ENCODE data around the gene VEGFA. TPM values are rescaled to one million over a fixed set of nuclear protein-coding genes. Genes with fewer than 3 reads are reported as not detected.
A peak's percentile ranks its signal among the peaks of the same experiment; 100 is the strongest.

VEGFA gene
- polyA plus RNA-seq, 3 donors = 19.0 to 454 (median 32.0) TPM

DNA sequence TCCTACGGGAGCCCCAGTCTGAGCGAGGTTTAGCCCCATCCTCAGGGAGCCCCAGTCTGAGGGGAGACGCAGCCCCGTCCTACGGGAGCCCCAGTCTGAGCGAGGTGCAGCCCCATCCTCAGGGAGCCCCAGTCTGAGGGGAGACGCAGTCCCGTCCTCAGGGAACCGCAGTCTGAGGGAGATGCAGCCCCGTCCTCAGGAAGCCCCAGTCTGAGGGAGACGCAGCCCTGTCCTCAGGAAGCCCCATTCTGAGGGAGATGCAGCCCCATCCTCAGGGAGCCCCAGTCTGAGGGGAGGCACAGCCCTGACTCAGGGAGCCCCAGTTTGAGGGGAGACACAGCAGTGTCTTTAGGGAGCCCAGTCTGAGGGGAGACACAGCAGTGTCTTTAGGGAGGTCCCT lies 27.9 kb downstream of the VEGFA start:
- H3K4me3 ChIP-seq (replicated peaks in 1 of 3; ENCODE audit: low read depth in 2 of 3, low read length in 3 of 3) = no peak overlapping the region
- Mint-ChIP-seq H3K4me3 (no peak overlapping the region), H3K4me1 (peaks cover 81% of the 10 kb centered on the region), H3K9me3 (peaks cover 0 to 2% (median 0%) of the 10 kb centered on the region in 7 donors), H3K27ac (peak overlapping the region in 6 of 7 donors; percentile 62 to 97 (median 91)), H3K27me3 (ENCODE audit: low read depth in 3 of 3) (peaks cover 0 to 7% (median 0%) of the 10 kb centered on the region in 3 donors), H3K36me3 (peaks cover 3 to 15% of the 10 kb centered on the region in 2 donors)
- H2AFZ ChIP-seq (ENCODE audit: insufficient read depth, low read depth, low read length, poor library complexity, severe bottlenecking) = peak overlapping the region; percentile 17
- DNase-seq = no peak
- no peak overlapping the region for H3K9ac ChIP-seq (ENCODE audit: insufficient read depth, low read length, poor library complexity, severe bottlenecking)
- H4K20me1 ChIP-seq (ENCODE audit: insufficient read depth, low read length) = no peaks in the 10 kb centered on the region
- H3K27me3 ChIP-seq (ENCODE audit: control insufficient read depth in 2 of 2, insufficient read depth in 2 of 2, low read length in 2 of 2) = no peaks in the 10 kb centered on the region
- H3K9me3 ChIP-seq (replicated peaks in 1 of 2; ENCODE audit: control insufficient read depth in 1 of 2, insufficient read depth in 1 of 2, low read length in 2 of 2) = no peaks in the 10 kb centered on the region
- peak overlapping the region in 1 of 2 donors; percentile 74 for H3K27ac ChIP-seq (ENCODE audit: low read depth in 1 of 2, low read length in 2 of 2)
- no peaks in the 10 kb centered on the region for H3K36me3 ChIP-seq (replicated peaks in 1 of 2; ENCODE audit: control insufficient read depth in 1 of 2, insufficient read depth in 2 of 2, low read length in 2 of 2)
- no peak overlapping the region for H3K4me2 ChIP-seq (replicated peaks; ENCODE audit: extremely low read depth, low read length, poor library complexity, severe bottlenecking)
- WGBS (ENCODE audit: insufficient coverage) = 89% methylated on average over 7 of the region's 11 CpGs
- intact Hi-C loops (cut with micrococcal nuclease) = loop anchor here in 1 of 2 donors (1.0 to 10.0 kb wide), 3 partner anchors 8 to 467 kb away; partner anchors contain the start of gene NFKBIE
- peaks cover 80% of the 10 kb centered on the region in 2 donors for H3K4me1 ChIP-seq (ENCODE audit: control insufficient read depth in 1 of 2, insufficient read depth in 2 of 2, low read length in 2 of 2)
- H3K79me2 ChIP-seq (ENCODE audit: insufficient read depth, low read length) = no peaks in the 10 kb centered on the region
- TF ChIP-seq, protein P1, sequence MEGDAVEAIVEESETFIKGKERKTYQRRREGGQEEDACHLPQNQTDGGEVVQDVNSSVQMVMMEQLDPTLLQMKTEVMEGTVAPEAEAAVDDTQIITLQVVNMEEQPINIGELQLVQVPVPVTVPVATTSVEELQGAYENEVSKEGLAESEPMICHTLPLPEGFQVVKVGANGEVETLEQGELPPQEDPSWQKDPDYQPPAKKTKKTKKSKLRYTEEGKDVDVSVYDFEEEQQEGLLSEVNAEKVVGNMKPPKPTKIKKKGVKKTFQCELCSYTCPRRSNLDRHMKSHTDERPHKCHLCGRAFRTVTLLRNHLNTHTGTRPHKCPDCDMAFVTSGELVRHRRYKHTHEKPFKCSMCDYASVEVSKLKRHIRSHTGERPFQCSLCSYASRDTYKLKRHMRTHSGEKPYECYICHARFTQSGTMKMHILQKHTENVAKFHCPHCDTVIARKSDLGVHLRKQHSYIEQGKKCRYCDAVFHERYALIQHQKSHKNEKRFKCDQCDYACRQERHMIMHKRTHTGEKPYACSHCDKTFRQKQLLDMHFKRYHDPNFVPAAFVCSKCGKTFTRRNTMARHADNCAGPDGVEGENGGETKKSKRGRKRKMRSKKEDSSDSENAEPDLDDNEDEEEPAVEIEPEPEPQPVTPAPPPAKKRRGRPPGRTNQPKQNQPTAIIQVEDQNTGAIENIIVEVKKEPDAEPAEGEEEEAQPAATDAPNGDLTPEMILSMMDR (IDR thresholded peaks at IDR 0.05) = no peak

DNA sequence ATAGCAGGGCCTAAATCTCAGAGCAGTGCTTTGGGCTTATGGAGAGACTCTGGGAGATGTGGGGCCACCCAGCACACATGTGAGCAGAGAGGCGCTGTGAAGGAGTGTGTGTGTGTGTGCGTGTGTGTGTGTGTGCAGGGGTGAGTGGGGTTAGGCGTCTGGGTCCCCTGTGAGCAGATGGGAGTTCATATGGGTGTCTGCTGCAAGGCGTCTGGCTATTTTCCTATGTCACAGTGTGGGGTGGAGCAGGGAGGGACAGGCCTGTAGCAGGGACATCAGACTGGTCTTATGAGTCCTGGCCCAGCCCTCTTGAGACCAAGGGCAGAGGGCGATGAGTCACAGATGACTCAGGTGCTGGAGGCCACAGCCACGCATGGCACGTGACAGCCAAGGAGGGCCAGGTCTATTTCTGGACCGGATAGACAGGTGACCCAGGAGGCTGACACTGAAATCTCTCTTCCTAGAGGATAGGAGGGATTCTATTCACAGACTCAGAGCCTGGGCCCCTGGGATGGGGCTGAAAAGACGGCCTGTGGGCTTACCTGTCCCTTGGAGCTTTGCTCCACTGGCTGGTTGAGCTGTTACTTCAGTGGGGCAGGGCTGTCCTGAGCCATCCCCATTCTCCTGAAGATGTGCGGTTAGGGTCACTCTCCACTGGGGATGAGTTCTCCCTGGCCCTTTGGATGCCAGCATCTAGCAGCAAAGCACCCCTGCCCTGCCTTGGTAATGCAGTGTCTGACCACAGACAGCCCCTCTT lies 28.9 kb downstream of the VEGFA start:
- Histone ChIP-seq H3K9ac (ENCODE audit: insufficient read depth, low read length, poor library complexity, severe bottlenecking) (peak overlapping the region; percentile 57), H3K4me3 (replicated peaks in 1 of 3; ENCODE audit: low read depth in 2 of 3, low read length in 3 of 3) (peak overlapping the region in 1 of 3 experiments; percentile 21), H3K27ac (ENCODE audit: low read depth in 1 of 2, low read length in 2 of 2) (peak overlapping the region; percentile 84 to 85), H3K36me3 (replicated peaks in 1 of 2; ENCODE audit: control insufficient read depth in 1 of 2, insufficient read depth in 2 of 2, low read length in 2 of 2) (no peaks in the 10 kb centered on the region), H3K79me2 (ENCODE audit: insufficient read depth, low read length) (no peaks in the 10 kb centered on the region), H3K9me3 (replicated peaks in 1 of 2; ENCODE audit: control insufficient read depth in 1 of 2, insufficient read depth in 1 of 2, low read length in 2 of 2) (no peaks in the 10 kb centered on the region), H3K4me2 (replicated peaks; ENCODE audit: extremely low read depth, low read length, poor library complexity, severe bottlenecking) (peak overlapping the region; percentile 42), H2AFZ (ENCODE audit: insufficient read depth, low read depth, low read length, poor library complexity, severe bottlenecking) (no peak overlapping the region), H3K4me1 (ENCODE audit: control insufficient read depth in 1 of 2, insufficient read depth in 2 of 2, low read length in 2 of 2) (peaks cover 89 to 90% of the 10 kb centered on the region in 2 donors), H4K20me1 (ENCODE audit: insufficient read depth, low read length) (no peaks in the 10 kb centered on the region), H3K27me3 (ENCODE audit: control insufficient read depth in 2 of 2, insufficient read depth in 2 of 2, low read length in 2 of 2) (no peaks in the 10 kb centered on the region)
- WGBS (ENCODE audit: insufficient coverage) = 29% methylated on average over 9 of the region's 10 CpGs
- Mint-ChIP-seq H3K27me3 (ENCODE audit: low read depth in 3 of 3) (peaks cover 0 to 7% (median 0%) of the 10 kb centered on the region in 3 donors), H3K4me3 (peak overlapping the region; percentile 48 to 73), H3K4me1 (peaks cover 91% of the 10 kb centered on the region), H3K36me3 (peaks cover 3 to 15% of the 10 kb centered on the region in 2 donors), H3K27ac (peak overlapping the region; percentile 87 to 97 (median 88)), H3K9me3 (peaks cover 0 to 2% (median 0%) of the 10 kb centered on the region in 7 donors)
- DNase-seq = peak; percentile 93 to 95 (median 93)
- TF ChIP-seq, protein P1 (IDR thresholded peaks at IDR 0.05) = no peak
- intact Hi-C loops (cut with micrococcal nuclease) = loop anchor here in 1 of 2 donors (1.0 to 10.0 kb wide), 3 partner anchors 9 to 466 kb away; partner anchors contain the start of gene NFKBIE

Measured in CD14-positive monocyte (primary cell).